Mucosa of descending colon (tissue), 3 donors: ENCODE measurements around the gene HSPA12A. TPM values are rescaled to one million over a fixed set of nuclear protein-coding genes. Genes with fewer than 3 reads are reported as not detected.

Experiments used
- ATAC-seq: fragments of 200-7000 bp; cut with Tn5 transposase; one replicate; pipeline ENCODE4 v1.9.1; 2020; ENCODE audit warnings: mild to moderate bottlenecking, moderate library complexity
- DNase-seq, 3 donors: peaks; one replicate each; pipeline ENCODE4 v3.0.0-alpha.2; 2020
- H3K36me3 ChIP-seq: fragments of 200-600 bp; one replicate; pipeline ENCODE4 v1.8.0; 2021; ENCODE audit warnings: low read depth, mild to moderate bottlenecking
- H3K4me1 ChIP-seq: fragments of 200-600 bp; one replicate; pipeline ENCODE4 v1.8.0; 2021; ENCODE audit warnings: low read depth, mild to moderate bottlenecking
- H3K4me3 ChIP-seq: fragments of 200-600 bp; one replicate; pipeline ENCODE4 v1.8.0; 2021; ENCODE audit warnings: mild to moderate bottlenecking
- H3K9me3 ChIP-seq: fragments of 200-600 bp; one replicate; pipeline ENCODE4 v1.8.0; 2021; ENCODE audit warnings: mild to moderate bottlenecking
- intact Hi-C, 2 donors: fragments of 100-400 bp; cut with DNase I in 1 of 2; cut with micrococcal nuclease in 1 of 2; formaldehyde crosslinking; loops; one replicate each; pipeline versions ENCODE4 v1.11.0 to v1.11.1; 2022; cut with DNase I, micrococcal nuclease
- total RNA-seq, 3 donors: library from RNA; stranded (reverse); fragmentation: NEBNext Ultra II Directional in 2 of 3; extraction: Animal tissue kit (Norgen Biotek cat#: 25700) in 2 of 3; gene quantifications; one replicate each; pipeline versions ENCODE4 v1.2.1 to v1.2.4, GENCODE V29; 2021 to 2023
- TF ChIP-seq, protein P1 (sequence below): fragments of 200-600 bp; IDR thresholded peaks from one replicate; pipeline ENCODE4 v1.8.0; 2022; ENCODE audit warnings: antibody characterized with exemption, mild to moderate bottlenecking
- donor health status: DM: no; HTN: no; CAD: no; lungs with moderate emphysema.
- donor health status: DM: no; HTN: no; CAD: no.
- donor health status: DM: no; HTN: yes; CAD: no.

Gene HSPA12A
- total RNA-seq, 3 donors from 2014 or later = 7.7 to 20.6 (median 8.8) TPM

DNA sequence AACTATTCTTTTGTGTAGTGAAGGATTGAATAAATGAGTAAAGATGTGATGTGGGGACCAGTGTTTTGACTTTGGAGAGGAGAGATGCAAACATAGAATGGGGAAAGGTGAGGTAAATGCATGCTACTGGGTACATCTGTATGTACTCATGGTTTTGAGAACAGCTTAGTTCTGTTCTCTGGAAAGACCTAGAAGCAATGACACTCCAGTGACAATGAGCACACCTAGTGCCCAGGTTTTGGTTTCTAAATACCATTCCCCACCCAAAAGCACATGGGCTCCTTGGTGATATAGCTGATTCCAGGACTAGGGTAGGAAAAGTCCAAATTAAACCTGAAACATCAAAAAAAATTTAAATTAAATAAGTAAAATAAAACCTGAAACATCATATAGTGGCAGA, 22.6 kb upstream of the HSPA12A start:
- intact Hi-C loops = no loop called here
- no peak overlapping the region for H3K4me3 ChIP-seq
- TF ChIP-seq, protein P1, sequence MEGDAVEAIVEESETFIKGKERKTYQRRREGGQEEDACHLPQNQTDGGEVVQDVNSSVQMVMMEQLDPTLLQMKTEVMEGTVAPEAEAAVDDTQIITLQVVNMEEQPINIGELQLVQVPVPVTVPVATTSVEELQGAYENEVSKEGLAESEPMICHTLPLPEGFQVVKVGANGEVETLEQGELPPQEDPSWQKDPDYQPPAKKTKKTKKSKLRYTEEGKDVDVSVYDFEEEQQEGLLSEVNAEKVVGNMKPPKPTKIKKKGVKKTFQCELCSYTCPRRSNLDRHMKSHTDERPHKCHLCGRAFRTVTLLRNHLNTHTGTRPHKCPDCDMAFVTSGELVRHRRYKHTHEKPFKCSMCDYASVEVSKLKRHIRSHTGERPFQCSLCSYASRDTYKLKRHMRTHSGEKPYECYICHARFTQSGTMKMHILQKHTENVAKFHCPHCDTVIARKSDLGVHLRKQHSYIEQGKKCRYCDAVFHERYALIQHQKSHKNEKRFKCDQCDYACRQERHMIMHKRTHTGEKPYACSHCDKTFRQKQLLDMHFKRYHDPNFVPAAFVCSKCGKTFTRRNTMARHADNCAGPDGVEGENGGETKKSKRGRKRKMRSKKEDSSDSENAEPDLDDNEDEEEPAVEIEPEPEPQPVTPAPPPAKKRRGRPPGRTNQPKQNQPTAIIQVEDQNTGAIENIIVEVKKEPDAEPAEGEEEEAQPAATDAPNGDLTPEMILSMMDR = no peak
- no peak for DNase-seq
- ATAC-seq = no peak
- H3K9me3 ChIP-seq = peaks cover 2% of the 10 kb centered on the region
- H3K36me3 ChIP-seq = no peaks in the 10 kb centered on the region
- peaks cover 19% of the 10 kb centered on the region for H3K4me1 ChIP-seq

DNA sequence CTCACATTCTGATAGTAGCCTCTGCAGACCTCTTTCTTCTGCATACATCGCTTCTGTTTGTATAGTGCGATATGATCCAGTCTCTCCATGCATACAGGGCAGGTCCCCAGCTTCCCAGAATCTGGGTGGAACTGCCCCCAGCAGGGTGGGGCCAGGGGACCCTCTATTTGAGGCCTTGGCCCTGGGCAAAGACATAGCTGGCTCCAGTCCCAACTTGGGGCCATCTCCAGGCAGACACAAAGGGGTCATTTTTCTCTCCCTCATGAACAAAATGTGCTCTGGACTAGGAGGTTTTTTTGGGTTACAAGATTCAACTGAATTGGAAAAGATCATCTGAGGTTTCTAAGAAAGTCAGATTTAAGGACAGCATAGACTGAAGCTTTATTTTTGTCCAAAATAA, 21.1 kb upstream of the HSPA12A start:
- DNase-seq (no peak), ATAC-seq (no peak)
- no peaks in the 10 kb centered on the region for H3K36me3 ChIP-seq
- intact Hi-C loops = no loop called here
- TF ChIP-seq, protein P1 = no peak
- H3K9me3 ChIP-seq = peaks cover 2% of the 10 kb centered on the region
- no peak overlapping the region for H3K4me3 ChIP-seq
- H3K4me1 ChIP-seq = peaks cover 19% of the 10 kb centered on the region

DNA sequence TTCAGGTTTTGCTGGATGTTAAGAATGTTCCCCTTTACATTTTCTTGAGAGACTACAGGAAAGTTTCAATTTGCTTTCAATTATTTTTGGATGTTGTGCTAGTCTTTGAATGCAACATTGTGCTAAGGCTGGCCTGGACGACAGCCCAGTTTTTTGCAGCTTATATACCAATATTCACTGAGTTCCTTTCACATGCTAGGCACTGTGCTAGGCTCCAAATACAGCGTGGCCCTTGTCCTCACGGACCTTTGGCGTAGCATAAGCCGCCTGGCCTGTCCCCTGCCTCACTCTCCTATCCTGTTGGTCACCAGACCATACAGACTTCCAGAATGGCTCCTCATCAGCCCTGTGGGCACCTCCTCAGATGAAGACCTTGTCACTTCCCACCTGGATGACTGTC, 19.5 kb upstream of the HSPA12A start:
- H3K4me1 ChIP-seq = peaks cover 10% of the 10 kb centered on the region

DNA sequence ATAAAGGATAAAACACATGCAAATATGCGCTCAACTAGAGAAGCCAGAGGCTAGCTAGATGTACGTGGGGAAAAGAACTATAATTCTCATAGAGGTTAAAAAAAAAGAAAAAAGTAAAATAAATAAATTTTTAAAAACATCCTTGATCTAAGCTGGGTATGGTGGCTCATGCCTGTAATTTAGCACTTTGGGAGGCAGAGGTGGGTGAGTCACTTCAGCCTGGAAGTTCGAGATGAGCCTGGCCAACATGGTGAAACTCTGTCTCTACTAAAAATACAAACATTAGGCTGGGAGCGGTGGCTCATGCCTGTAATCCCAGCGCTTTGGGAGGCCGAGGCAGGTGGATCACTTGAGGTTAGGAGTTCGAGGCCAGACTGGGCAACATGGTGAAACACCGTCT, 18.6 kb upstream of the HSPA12A start:
- intact Hi-C loops = no loop called here

More for the DNA sequence above, 19.5 kb upstream of the HSPA12A start:
- intact Hi-C loops = no loop called here
- ATAC-seq = no peak
- no peak for DNase-seq
- Histone ChIP-seq H3K36me3 (no peaks in the 10 kb centered on the region), H3K9me3 (peaks cover 2% of the 10 kb centered on the region), H3K4me3 (no peak overlapping the region)
- TF ChIP-seq, protein P1 = no peak

DNA sequence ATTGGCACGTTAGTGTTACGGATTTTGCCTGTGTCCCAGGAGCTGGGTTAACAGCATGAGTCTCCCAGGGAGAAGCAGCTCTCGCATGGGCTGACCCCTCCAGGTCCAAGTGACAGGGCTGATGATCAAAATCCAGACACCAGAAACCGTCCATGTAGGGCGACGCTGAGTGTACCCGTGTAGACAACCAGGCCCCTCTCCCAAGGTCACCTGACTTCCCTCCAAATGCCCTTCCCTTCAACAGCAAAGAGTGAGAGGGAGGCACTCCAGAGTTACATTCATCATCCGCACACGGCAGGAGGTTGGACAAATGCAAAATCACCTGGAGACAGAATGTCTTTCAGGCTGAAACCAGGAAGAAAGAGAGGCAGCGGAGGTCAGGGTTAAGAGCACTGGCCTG, 14.9 kb upstream of the HSPA12A start:
- TF ChIP-seq, protein P1 = no peak
- intact Hi-C loops = no loop called here
- no peak for ATAC-seq
- DNase-seq = no peak
- H3K9me3 ChIP-seq = no peaks in the 10 kb centered on the region
- no peaks in the 10 kb centered on the region for H3K4me1 ChIP-seq
- no peaks in the 10 kb centered on the region for H3K36me3 ChIP-seq
- H3K4me3 ChIP-seq = no peak overlapping the region

More for the DNA sequence above, 18.6 kb upstream of the HSPA12A start:
- no peaks in the 10 kb centered on the region for H3K36me3 ChIP-seq
- TF ChIP-seq, protein P1 = no peak
- DNase-seq (no peak), ATAC-seq (no peak)
- H3K4me1 ChIP-seq = peaks cover 2% of the 10 kb centered on the region
- peaks cover 2% of the 10 kb centered on the region for H3K9me3 ChIP-seq
- H3K4me3 ChIP-seq = no peak overlapping the region

DNA sequence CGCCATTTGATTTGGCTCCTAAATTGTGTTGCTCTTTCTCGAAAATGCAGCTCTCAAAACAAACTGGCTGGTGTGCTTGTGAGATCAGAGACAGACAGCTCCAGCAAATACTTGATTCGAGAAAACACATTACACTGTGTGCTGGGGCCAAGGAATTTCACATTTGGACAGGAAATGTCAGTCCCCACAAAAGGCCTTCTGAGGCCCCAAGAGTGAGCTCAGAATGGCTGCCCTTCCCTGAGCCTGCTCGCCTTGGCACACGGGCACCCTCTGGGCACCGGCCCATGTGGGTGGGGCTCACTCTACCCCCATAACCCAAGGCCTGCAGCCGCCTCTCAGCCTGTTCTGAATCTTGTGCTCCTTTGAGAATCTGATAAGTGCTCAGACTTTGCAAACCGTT, 13.9 kb upstream of the HSPA12A start:
- Histone ChIP-seq H3K4me3 (no peak overlapping the region), H3K36me3 (no peaks in the 10 kb centered on the region), H3K4me1 (no peaks in the 10 kb centered on the region), H3K9me3 (no peaks in the 10 kb centered on the region)
- ATAC-seq = peak; percentile 58
- TF ChIP-seq, protein P1 = no peak
- intact Hi-C loops = no loop called here
- DNase-seq = peak in 1 of 3 donors; percentile 32
